Measurements from ENCODE around the gene NACA.

DNA sequence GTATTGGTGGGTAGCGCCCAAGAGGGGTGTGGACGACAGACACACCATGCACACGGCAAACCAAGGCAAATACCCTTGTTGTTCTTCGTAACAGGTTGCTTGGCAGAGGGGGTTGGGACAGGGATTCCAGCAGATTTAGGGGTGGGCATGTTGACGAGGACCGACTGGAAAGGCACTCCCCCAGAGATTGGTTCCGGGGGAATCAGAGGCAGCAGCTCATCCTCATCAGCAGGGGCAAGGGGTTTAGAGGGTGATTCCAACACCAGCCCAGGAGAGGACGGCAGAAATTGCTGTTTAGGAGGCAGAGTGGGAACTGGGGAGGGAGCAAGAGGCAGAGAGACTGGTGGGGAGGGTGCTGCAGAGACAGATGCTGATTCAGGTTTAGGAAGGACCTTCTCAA lies 9.3 kb downstream of the NACA start:
- TF ChIP-seq, protein P1, sequence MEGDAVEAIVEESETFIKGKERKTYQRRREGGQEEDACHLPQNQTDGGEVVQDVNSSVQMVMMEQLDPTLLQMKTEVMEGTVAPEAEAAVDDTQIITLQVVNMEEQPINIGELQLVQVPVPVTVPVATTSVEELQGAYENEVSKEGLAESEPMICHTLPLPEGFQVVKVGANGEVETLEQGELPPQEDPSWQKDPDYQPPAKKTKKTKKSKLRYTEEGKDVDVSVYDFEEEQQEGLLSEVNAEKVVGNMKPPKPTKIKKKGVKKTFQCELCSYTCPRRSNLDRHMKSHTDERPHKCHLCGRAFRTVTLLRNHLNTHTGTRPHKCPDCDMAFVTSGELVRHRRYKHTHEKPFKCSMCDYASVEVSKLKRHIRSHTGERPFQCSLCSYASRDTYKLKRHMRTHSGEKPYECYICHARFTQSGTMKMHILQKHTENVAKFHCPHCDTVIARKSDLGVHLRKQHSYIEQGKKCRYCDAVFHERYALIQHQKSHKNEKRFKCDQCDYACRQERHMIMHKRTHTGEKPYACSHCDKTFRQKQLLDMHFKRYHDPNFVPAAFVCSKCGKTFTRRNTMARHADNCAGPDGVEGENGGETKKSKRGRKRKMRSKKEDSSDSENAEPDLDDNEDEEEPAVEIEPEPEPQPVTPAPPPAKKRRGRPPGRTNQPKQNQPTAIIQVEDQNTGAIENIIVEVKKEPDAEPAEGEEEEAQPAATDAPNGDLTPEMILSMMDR (CRISPR knock-in tag; IDR thresholded peaks at IDR 0.05) = no peak
- TF ChIP-seq SRSF9 (IDR thresholded peaks at IDR 0.05; ENCODE audit: borderline replicate concordance, insufficient read depth, low read depth, low read length, poor library complexity, severe bottlenecking) = no peak
- TF ChIP-seq, protein P2, sequence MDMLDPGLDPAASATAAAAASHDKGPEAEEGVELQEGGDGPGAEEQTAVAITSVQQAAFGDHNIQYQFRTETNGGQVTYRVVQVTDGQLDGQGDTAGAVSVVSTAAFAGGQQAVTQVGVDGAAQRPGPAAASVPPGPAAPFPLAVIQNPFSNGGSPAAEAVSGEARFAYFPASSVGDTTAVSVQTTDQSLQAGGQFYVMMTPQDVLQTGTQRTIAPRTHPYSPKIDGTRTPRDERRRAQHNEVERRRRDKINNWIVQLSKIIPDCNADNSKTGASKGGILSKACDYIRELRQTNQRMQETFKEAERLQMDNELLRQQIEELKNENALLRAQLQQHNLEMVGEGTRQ (IDR thresholded peaks at IDR 0.05; ENCODE audit: low read depth, low read length) = no peak
- TF ChIP-seq, protein P2 (CRISPR knock-in tag; IDR thresholded peaks at IDR 0.05; ENCODE audit: borderline replicate concordance) = no peak
- TF ChIP-seq FOSL1 (CRISPR knock-in tag; IDR thresholded peaks at IDR 0.05; ENCODE audit: borderline replicate concordance) = no peak
- TF ChIP-seq, protein P3, sequence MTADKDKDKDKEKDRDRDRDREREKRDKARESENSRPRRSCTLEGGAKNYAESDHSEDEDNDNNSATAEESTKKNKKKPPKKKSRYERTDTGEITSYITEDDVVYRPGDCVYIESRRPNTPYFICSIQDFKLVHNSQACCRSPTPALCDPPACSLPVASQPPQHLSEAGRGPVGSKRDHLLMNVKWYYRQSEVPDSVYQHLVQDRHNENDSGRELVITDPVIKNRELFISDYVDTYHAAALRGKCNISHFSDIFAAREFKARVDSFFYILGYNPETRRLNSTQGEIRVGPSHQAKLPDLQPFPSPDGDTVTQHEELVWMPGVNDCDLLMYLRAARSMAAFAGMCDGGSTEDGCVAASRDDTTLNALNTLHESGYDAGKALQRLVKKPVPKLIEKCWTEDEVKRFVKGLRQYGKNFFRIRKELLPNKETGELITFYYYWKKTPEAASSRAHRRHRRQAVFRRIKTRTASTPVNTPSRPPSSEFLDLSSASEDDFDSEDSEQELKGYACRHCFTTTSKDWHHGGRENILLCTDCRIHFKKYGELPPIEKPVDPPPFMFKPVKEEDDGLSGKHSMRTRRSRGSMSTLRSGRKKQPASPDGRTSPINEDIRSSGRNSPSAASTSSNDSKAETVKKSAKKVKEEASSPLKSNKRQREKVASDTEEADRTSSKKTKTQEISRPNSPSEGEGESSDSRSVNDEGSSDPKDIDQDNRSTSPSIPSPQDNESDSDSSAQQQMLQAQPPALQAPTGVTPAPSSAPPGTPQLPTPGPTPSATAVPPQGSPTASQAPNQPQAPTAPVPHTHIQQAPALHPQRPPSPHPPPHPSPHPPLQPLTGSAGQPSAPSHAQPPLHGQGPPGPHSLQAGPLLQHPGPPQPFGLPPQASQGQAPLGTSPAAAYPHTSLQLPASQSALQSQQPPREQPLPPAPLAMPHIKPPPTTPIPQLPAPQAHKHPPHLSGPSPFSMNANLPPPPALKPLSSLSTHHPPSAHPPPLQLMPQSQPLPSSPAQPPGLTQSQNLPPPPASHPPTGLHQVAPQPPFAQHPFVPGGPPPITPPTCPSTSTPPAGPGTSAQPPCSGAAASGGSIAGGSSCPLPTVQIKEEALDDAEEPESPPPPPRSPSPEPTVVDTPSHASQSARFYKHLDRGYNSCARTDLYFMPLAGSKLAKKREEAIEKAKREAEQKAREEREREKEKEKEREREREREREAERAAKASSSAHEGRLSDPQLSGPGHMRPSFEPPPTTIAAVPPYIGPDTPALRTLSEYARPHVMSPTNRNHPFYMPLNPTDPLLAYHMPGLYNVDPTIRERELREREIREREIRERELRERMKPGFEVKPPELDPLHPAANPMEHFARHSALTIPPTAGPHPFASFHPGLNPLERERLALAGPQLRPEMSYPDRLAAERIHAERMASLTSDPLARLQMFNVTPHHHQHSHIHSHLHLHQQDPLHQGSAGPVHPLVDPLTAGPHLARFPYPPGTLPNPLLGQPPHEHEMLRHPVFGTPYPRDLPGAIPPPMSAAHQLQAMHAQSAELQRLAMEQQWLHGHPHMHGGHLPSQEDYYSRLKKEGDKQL (CRISPR knock-in tag; IDR thresholded peaks at IDR 0.05; ENCODE audit: low read depth) = no peak
